ENCODE results near the gene KAZN.

DNA sequence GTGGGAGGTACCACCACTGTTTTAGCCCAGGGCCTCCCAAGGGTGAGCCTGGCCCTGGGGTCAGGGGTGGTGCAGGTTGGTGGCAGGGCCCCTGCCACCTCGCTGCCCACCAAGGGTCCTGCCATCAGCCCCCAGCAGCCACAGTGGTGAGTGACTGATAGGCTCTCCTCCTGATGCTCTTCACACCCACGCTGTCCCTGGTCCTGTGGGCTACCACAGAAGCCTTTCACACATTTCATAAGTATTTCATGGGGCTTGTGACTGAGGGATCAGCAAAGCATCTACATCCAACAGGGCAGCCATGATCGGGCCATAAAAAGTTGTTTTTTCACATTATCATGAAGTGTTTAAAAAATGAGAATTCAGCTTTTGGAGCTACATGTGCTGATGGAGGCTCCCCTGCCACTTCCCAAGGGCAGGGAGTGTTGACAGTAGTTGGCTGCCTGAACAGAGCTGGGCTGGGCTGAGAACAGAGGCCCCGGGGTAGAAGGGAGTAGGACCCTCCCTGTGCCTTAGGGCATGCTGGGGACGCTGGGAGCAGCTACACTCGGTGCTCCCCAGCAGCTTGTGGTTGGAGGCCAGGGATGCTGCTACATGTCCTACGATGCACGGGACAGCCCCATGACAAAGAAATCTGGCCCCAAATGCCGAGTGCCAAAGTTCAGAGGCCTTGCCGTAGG, 482.0 kb downstream of the KAZN start:
- TF ChIP-seq, protein P1, sequence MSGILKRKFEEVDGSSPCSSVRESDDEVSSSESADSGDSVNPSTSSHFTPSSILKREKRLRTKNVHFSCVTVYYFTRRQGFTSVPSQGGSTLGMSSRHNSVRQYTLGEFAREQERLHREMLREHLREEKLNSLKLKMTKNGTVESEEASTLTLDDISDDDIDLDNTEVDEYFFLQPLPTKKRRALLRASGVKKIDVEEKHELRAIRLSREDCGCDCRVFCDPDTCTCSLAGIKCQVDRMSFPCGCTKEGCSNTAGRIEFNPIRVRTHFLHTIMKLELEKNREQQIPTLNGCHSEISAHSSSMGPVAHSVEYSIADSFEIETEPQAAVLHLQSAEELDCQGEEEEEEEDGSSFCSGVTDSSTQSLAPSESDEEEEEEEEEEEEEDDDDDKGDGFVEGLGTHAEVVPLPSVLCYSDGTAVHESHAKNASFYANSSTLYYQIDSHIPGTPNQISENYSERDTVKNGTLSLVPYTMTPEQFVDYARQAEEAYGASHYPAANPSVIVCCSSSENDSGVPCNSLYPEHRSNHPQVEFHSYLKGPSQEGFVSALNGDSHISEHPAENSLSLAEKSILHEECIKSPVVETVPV (CRISPR knock-in tag; IDR thresholded peaks at IDR 0.05) = no peak
- TF ChIP-seq, protein P2, sequence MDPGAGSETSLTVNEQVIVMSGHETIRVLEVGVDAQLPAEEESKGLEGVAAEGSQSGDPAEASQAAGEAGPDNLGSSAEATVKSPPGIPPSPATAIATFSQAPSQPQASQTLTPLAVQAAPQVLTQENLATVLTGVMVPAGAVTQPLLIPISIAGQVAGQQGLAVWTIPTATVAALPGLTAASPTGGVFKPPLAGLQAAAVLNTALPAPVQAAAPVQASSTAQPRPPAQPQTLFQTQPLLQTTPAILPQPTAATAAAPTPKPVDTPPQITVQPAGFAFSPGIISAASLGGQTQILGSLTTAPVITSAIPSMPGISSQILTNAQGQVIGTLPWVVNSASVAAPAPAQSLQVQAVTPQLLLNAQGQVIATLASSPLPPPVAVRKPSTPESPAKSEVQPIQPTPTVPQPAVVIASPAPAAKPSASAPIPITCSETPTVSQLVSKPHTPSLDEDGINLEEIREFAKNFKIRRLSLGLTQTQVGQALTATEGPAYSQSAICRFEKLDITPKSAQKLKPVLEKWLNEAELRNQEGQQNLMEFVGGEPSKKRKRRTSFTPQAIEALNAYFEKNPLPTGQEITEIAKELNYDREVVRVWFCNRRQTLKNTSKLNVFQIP (CRISPR knock-in tag; IDR thresholded peaks at IDR 0.05; ENCODE audit: borderline replicate concordance, low read depth) = no peak
- TF ChIP-seq GLIS3 (CRISPR knock-in tag; IDR thresholded peaks at IDR 0.05) = no peak
- TF ChIP-seq TOX (CRISPR knock-in tag; IDR thresholded peaks at IDR 0.05; ENCODE audit: borderline replicate concordance) = no peak
- TF ChIP-seq ZFP30 (CRISPR knock-in tag; IDR thresholded peaks at IDR 0.05) = no peak
- TF ChIP-seq CSDC2 (CRISPR knock-in tag; IDR thresholded peaks at IDR 0.05) = no peak
- TF ChIP-seq, protein P3, sequence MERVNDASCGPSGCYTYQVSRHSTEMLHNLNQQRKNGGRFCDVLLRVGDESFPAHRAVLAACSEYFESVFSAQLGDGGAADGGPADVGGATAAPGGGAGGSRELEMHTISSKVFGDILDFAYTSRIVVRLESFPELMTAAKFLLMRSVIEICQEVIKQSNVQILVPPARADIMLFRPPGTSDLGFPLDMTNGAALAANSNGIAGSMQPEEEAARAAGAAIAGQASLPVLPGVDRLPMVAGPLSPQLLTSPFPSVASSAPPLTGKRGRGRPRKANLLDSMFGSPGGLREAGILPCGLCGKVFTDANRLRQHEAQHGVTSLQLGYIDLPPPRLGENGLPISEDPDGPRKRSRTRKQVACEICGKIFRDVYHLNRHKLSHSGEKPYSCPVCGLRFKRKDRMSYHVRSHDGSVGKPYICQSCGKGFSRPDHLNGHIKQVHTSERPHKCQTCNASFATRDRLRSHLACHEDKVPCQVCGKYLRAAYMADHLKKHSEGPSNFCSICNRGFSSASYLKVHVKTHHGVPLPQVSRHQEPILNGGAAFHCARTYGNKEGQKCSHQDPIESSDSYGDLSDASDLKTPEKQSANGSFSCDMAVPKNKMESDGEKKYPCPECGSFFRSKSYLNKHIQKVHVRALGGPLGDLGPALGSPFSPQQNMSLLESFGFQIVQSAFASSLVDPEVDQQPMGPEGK (CRISPR knock-in tag; IDR thresholded peaks at IDR 0.05; ENCODE audit: borderline replicate concordance) = no peak
- no peak for TF ChIP-seq RARB (CRISPR knock-in tag; IDR thresholded peaks at IDR 0.05)
- TF ChIP-seq ZFP3 (CRISPR knock-in tag; IDR thresholded peaks at IDR 0.05) = no peak
- no peak for TF ChIP-seq ARNTL (CRISPR knock-in tag; IDR thresholded peaks at IDR 0.05; ENCODE audit: borderline replicate concordance, low read depth)
- no peak for TF ChIP-seq ISL1 (CRISPR knock-in tag; IDR thresholded peaks at IDR 0.05)
